Cardiac fibroblast (primary cell): Measurements from ENCODE around the gene SCN11A.
A peak's percentile ranks its signal among the peaks of the same experiment; 100 is the strongest.

Experiments
- DNase-seq, 2 donors: peaks; one replicate each; pipeline versions ENCODE4 v3.0.0 to v3.0.0-alpha.2; 2010; ENCODE audit warnings: low read depth in 2 of 2
- H3K4me3 ChIP-seq, 2 donors: replicated peaks in 1 of 2; 1 replicate in 1 of 2; 2 replicates in 1 of 2; pipeline ENCODE4 v1.5.1; 2011; ENCODE audit warnings: low read depth in 2 of 2, low read length in 2 of 2, mild to moderate bottlenecking in 2 of 2, moderate library complexity in 1 of 2
- CTCF ChIP-seq: IDR thresholded peaks from one replicate; pipeline ENCODE4 v1.5.1; 2011; ENCODE audit warnings: low read depth, mild to moderate bottlenecking, low read length, inconsistent platforms

Gene SCN11A

GRCh38 chr3:39015418-39015817 is 36.3 kb downstream of the SCN11A start:
- DNase-seq = no peak
- no peak for TF ChIP-seq CTCF
- H3K4me3 ChIP-seq = no peak overlapping the region

GRCh38 chr3:39013921-39014509 is 37.7 kb downstream of the SCN11A start:
- no peak for DNase-seq
- TF ChIP-seq CTCF = no peak
- no peak overlapping the region for H3K4me3 ChIP-seq

DNA sequence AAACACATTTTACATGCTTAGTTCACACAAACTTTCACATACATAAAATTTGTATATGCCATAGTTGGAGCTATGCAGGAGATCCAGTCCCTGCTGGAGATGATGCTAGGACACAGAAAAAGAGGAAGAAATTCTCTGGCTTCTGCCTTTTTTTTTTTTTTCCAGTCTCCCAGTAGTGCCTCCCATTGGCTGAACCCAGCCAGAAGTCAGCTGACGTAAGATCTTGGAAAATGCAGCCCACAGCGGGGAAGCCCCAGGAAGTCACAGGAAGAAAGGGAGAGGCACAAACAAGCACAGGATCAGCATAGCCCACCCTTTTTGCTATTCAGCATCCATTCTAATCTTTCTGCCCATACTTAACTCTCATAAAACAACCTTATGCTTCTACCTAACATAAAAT is 38.5 kb downstream of the SCN11A start:
- peak; percentile 10 to 14 for DNase-seq
- TF ChIP-seq CTCF = no peak
- H3K4me3 ChIP-seq = no peak overlapping the region

- no peak for DNase-seq
- no peak overlapping the region for H3K4me3 ChIP-seq
- no peak for TF ChIP-seq CTCF
Observed at GRCh38 chr3:39011191-39011736, 40.5 kb downstream of the SCN11A start.

DNA sequence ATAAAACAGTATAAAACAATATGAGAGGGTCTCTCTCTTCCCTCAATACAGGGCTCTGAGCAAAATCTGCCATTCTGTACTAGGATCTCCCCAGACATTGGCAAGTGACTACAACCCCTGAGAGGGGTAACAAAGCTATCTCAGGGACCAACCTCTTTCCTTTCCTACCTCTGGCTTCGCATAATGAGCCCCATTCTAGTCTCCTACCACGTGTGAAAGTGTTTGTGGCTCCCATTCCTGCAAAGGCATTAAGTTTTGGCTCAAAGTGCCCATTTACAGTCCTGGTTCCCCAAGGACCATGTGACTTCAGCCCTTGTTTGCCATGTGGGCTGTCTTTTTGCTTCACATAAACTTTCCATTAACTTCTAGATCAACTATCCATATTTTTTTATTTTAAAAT is 46.4 kb downstream of the SCN11A start:
- DNase-seq = no peak
- TF ChIP-seq CTCF = no peak
- H3K4me3 ChIP-seq = no peak overlapping the region
